ENCODE data around the gene AGBL1. TPM values are rescaled to one million over a fixed set of nuclear protein-coding genes. Genes with fewer than 3 reads are reported as not detected.

Gene AGBL1
- total RNA-seq, 1 donor from 2014 or later: not detected

DNA sequence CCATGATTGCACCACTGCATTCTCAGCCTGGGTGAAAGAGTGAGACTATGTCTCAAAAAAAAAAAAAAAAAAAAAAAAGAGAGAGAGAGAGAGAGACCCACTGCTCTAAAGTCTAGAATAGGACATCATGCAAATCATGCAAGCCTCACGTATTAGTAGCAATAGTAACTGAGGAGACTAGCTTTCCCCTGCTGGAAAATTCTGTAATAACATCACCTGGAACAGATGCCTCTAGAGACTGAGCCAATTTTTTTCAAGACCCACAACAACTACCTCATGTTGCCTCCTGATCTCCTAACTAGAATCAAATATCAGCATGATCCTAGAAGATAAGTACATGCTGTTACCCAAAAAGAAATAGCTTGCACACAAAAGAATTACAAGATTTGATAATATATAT, 461.9 kb downstream of the AGBL1 start:
- no peaks in the 10 kb centered on the region for H3K4me1 ChIP-seq
- intact Hi-C loops (cut with micrococcal nuclease): no loop called here

DNA sequence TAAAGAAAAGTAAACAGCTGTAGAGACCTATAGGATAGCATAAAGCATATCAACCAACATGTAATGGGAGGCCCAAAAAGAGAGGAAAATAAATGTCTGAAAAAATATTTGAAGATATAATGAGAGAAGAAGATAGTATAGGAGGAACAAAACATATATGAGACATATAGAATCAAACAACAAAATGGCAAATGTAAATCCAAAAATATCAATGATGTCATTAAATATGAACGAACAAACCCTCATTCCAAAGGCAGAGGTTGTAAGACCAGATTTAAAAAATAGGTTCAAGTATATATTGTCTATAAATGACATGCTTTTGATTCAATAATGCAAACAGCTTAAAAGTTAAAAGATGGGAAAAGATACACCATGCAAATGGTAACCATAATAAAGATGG, 470.4 kb downstream of the AGBL1 start:
- no peak overlapping the region for H3K4me3 ChIP-seq
- no peaks in the 10 kb centered on the region for H3K36me3 ChIP-seq
- intact Hi-C loops (cut with micrococcal nuclease): no loop called here
- TF ChIP-seq, protein P1, sequence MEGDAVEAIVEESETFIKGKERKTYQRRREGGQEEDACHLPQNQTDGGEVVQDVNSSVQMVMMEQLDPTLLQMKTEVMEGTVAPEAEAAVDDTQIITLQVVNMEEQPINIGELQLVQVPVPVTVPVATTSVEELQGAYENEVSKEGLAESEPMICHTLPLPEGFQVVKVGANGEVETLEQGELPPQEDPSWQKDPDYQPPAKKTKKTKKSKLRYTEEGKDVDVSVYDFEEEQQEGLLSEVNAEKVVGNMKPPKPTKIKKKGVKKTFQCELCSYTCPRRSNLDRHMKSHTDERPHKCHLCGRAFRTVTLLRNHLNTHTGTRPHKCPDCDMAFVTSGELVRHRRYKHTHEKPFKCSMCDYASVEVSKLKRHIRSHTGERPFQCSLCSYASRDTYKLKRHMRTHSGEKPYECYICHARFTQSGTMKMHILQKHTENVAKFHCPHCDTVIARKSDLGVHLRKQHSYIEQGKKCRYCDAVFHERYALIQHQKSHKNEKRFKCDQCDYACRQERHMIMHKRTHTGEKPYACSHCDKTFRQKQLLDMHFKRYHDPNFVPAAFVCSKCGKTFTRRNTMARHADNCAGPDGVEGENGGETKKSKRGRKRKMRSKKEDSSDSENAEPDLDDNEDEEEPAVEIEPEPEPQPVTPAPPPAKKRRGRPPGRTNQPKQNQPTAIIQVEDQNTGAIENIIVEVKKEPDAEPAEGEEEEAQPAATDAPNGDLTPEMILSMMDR (IDR thresholded peaks at IDR 0.05; ENCODE audit: borderline replicate concordance): no peak
- no peak for DNase-seq
- no peaks in the 10 kb centered on the region for H3K27me3 ChIP-seq (ENCODE audit: low read depth)
- peaks cover 3% of the 10 kb centered on the region for H3K4me1 ChIP-seq
- H3K9me3 ChIP-seq (replicated peaks): peaks cover 17% of the 10 kb centered on the region
- H3K27ac ChIP-seq (replicated peaks): no peak overlapping the region

More for the DNA sequence above, 461.9 kb downstream of the AGBL1 start:
- TF ChIP-seq, protein P1 (IDR thresholded peaks at IDR 0.05; ENCODE audit: borderline replicate concordance): no peak
- Histone ChIP-seq H3K4me3 (no peak overlapping the region), H3K27ac (replicated peaks) (no peak overlapping the region), H3K27me3 (ENCODE audit: low read depth) (no peaks in the 10 kb centered on the region), H3K36me3 (no peaks in the 10 kb centered on the region), H3K9me3 (replicated peaks) (no peaks in the 10 kb centered on the region)
- no peak for DNase-seq

DNA sequence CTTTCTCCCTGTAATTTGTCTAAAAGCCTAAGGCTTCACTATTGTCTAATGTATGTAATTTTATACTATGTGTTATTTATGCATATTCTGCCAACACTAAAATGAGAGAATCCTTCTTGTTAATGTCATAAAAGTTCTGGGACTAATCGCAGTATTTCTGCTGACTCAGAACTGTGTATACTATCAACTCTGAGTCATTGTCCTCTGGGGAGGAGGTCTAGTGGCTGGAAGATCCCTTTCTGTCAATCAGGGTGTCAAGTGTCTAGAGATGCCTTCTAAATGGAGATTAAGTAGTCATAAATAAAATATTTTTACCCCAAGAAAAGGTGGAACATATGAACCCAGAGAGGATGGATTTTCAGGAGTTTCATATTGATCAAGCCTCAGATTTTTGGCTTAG, 473.4 kb downstream of the AGBL1 start:
- Histone ChIP-seq H3K4me3 (no peak overlapping the region), H3K27me3 (ENCODE audit: low read depth) (no peaks in the 10 kb centered on the region), H3K36me3 (no peaks in the 10 kb centered on the region), H3K9me3 (replicated peaks) (peaks cover 17% of the 10 kb centered on the region), H3K27ac (replicated peaks) (no peak overlapping the region), H3K4me1 (peaks cover 8% of the 10 kb centered on the region)
- DNase-seq: no peak
- TF ChIP-seq, protein P1 (IDR thresholded peaks at IDR 0.05; ENCODE audit: borderline replicate concordance): no peak
- intact Hi-C loops (cut with micrococcal nuclease): no loop called here

DNA sequence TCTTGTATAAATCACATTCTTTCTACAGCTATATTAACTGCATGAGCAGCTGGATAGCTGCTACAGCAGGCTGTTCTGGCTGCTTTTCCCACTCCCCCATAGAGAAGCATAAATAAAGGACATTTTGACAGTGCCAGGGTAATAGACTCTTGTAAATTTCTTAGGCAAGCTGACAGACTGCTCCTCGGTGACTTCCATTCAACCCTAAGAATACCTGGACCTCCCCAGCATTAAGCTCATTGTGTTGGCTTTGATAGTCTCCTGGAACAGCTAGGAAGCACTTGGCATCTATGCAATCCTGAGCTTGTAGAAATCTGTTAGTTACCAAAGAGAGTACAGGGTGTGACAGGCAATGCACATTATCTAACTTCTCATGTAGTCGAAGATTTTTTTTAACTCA, 475.4 kb downstream of the AGBL1 start:
- TF ChIP-seq, protein P1 (IDR thresholded peaks at IDR 0.05; ENCODE audit: borderline replicate concordance): no peak
- no peaks in the 10 kb centered on the region for H3K36me3 ChIP-seq
- H3K9me3 ChIP-seq (replicated peaks): peaks cover 17% of the 10 kb centered on the region
- no peak overlapping the region for H3K27ac ChIP-seq (replicated peaks)
- intact Hi-C loops (cut with micrococcal nuclease): no loop called here
- H3K4me3 ChIP-seq: no peak overlapping the region
- H3K4me1 ChIP-seq: peaks cover 8% of the 10 kb centered on the region
- DNase-seq: no peak
- no peaks in the 10 kb centered on the region for H3K27me3 ChIP-seq (ENCODE audit: low read depth)

DNA sequence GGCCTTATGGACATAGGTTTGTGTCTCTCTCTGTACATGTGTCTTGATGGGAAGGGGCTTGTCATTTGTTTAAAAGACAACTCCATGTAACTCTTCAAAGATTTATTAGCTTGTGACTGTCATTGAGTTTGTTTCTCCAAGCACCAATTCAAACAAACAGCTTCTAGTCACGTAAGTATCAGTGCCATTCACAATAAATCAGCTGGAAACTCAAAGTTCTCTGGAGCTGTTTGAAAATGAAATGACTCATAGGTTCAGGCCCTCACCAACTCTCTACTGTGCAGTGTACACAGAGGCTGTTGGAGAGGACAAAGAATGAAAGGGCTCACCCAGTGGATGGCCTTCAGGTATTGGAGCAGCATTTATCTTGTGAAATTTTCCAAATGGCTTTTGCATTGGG, 476.3 kb downstream of the AGBL1 start:
- H3K27me3 ChIP-seq (ENCODE audit: low read depth): no peaks in the 10 kb centered on the region
- TF ChIP-seq, protein P1 (IDR thresholded peaks at IDR 0.05; ENCODE audit: borderline replicate concordance): no peak
- no peak for DNase-seq
- no peaks in the 10 kb centered on the region for H3K36me3 ChIP-seq
- peaks cover 20% of the 10 kb centered on the region for H3K9me3 ChIP-seq (replicated peaks)
- H3K4me1 ChIP-seq: peaks cover 8% of the 10 kb centered on the region
- intact Hi-C loops (cut with micrococcal nuclease): no loop called here
- H3K4me3 ChIP-seq: no peak overlapping the region
- H3K27ac ChIP-seq (replicated peaks): no peak overlapping the region

All from left ventricle myocardium inferior (tissue), 1 donor.